Activated CD4-positive, alpha-beta memory T cell treated with anti-CD3 and anti-CD28 coated beads for 36 hours (primary cell): ENCODE results near the gene RCCD1. TPM values are rescaled to one million over a fixed set of nuclear protein-coding genes. Genes with fewer than 3 reads are reported as not detected.
A peak's percentile ranks its signal among the peaks of the same experiment; 100 is the strongest.

ENCODE experiments used
- CTCF ChIA-PET: fragments of 350-600 bp; sonication (Branson Sonifier 250); formaldehyde crosslinking; loops from one replicate; lab custom pipeline; 2021; ENCODE audit warnings: antibody characterized with exemption, inconsistent platforms; lab: Charles Lee
- POLR2A ChIA-PET: fragments of 350-600 bp; sonication (Branson Sonifier 250); formaldehyde crosslinking; loops from one replicate; lab custom pipeline; 2021; ENCODE audit warnings: antibody characterized with exemption; lab: Charles Lee
- DNase-seq: peaks from one replicate; pipeline ENCODE4 v3.0.0-alpha.2; 2020
- H3K27ac Mint-ChIP-seq: one replicate; pipeline ENCODE4 v1.8.0; 2021; ENCODE audit warnings: mixed read lengths
- H3K27me3 Mint-ChIP-seq: one replicate; pipeline ENCODE4 v1.8.0; 2021; ENCODE audit warnings: mixed read lengths
- H3K36me3 Mint-ChIP-seq: one replicate; pipeline ENCODE4 v1.8.0; 2021; ENCODE audit warnings: mixed read lengths
- H3K4me1 Mint-ChIP-seq: one replicate; pipeline ENCODE4 v1.8.0; 2021; ENCODE audit warnings: low read depth, mixed read lengths
- H3K4me3 Mint-ChIP-seq: one replicate; pipeline ENCODE4 v1.8.0; 2021; ENCODE audit warnings: mild to moderate bottlenecking, mixed read lengths
- H3K9me3 Mint-ChIP-seq: one replicate; pipeline ENCODE4 v1.8.0; 2021; ENCODE audit warnings: mixed read lengths
- intact Hi-C: fragments of 100-400 bp; cut with micrococcal nuclease; formaldehyde crosslinking; loops from one replicate; pipeline ENCODE4 v1.15.1; 2023
- total RNA-seq, 2 experiments: library from RNA; stranded (reverse); gene quantifications; one replicate each; pipeline ENCODE4 v1.2.3, GENCODE V29; 2021

The RCCD1 gene
- total RNA-seq, 2 experiments from 2014 or later = 39.9 to 41.4 TPM

GRCh38 chr15:90991587-90992285, 37.1 kb downstream of the RCCD1 start:
- intact Hi-C loops = no loop called here
- H3K4me3 Mint-ChIP-seq = no peak overlapping the region
- peaks cover 11% of the 10 kb centered on the region for H3K36me3 Mint-ChIP-seq
- H3K4me1 Mint-ChIP-seq = peaks cover 41% of the 10 kb centered on the region
- DNase-seq = no peak
- ChIA-PET POLR2A (no interaction called here), CTCF (interaction anchor here (0.7 to 0.8 kb wide), 2 partner anchors 30 to 60 kb away, joined by 3 read pairs; partner anchors contain the start of gene HDDC3)
- H3K9me3 Mint-ChIP-seq = no peaks in the 10 kb centered on the region
- peaks cover 2% of the 10 kb centered on the region for H3K27me3 Mint-ChIP-seq
- H3K27ac Mint-ChIP-seq = no peak overlapping the region

- peaks cover 26% of the 10 kb centered on the region for H3K36me3 Mint-ChIP-seq
- peaks cover 25% of the 10 kb centered on the region for H3K4me1 Mint-ChIP-seq
- ChIA-PET POLR2A (interaction anchor here (1.0 to 1.7 kb wide), 5 partner anchors 13 to 61 kb away, joined by 3 to 5 read pairs (median 3); partner anchors contain the start of genes HDDC3 and RCCD1), CTCF (interaction anchor here (1.0 to 1.2 kb wide), 2 partner anchors 60 to 62 kb away, joined by 3 to 4 read pairs; partner anchors contain the start of gene HDDC3)
- no peak for DNase-seq
- no peaks in the 10 kb centered on the region for H3K9me3 Mint-ChIP-seq
- peaks cover 2% of the 10 kb centered on the region for H3K27me3 Mint-ChIP-seq
- intact Hi-C loops = loop anchor here (1.0 to 2.0 kb wide), 3 partner anchors 28 to 59 kb away; partner anchors contain the start of genes RCCD1, UNC45A and VPS33B
- H3K27ac Mint-ChIP-seq = peak overlapping the region; percentile 98
- peak overlapping the region; percentile 100 for H3K4me3 Mint-ChIP-seq
These were observed 39.4 kb downstream of the RCCD1 start for GRCh38 chr15:90994059-90994416.

GRCh38 chr15:90994417-90995311, 40.0 kb downstream of the RCCD1 start, which contains the start of gene PRC1:
PRC1 (minus strand) TSS chr15:90994535; CDS start chr15:90994417, 118 bp downstream.
- ChIA-PET POLR2A (interaction anchor here (1.0 to 1.7 kb wide), 4 partner anchors 13 to 40 kb away, joined by 3 to 5 read pairs (median 4); partner anchors contain the start of gene RCCD1), CTCF (interaction anchor here (1.0 to 1.2 kb wide), 3 partner anchors 61 to 64 kb away, joined by 3 to 4 read pairs (median 3); partner anchors contain the start of gene HDDC3)
- peak within 1 kb of the TSS; percentile 100 for H3K4me3 Mint-ChIP-seq
- peak within 1 kb of the TSS; percentile 98 for H3K27ac Mint-ChIP-seq
- peak; percentile 99 for DNase-seq
- H3K4me1 Mint-ChIP-seq = peaks cover 25% of the 10 kb centered on the region
- intact Hi-C loops = loop anchor here (1.0 to 2.0 kb wide), 3 partner anchors 28 to 59 kb away; partner anchors contain the start of genes RCCD1, UNC45A and VPS33B
- H3K27me3 Mint-ChIP-seq = peaks cover 2% of the 10 kb centered on the region
- H3K9me3 Mint-ChIP-seq = no peaks in the 10 kb centered on the region
- peaks cover 30% of the 10 kb centered on the region for H3K36me3 Mint-ChIP-seq

GRCh38 chr15:90998737-90999136, 44.1 kb downstream of the RCCD1 start:
- Mint-ChIP-seq H3K9me3 (no peaks in the 10 kb centered on the region), H3K27ac (no peak overlapping the region), H3K27me3 (peaks cover 2% of the 10 kb centered on the region), H3K4me1 (peaks cover 10% of the 10 kb centered on the region), H3K36me3 (peaks cover 36% of the 10 kb centered on the region), H3K4me3 (no peak overlapping the region)
- no peak for DNase-seq
- intact Hi-C loops = no loop called here
- ChIA-PET POLR2A (no interaction called here), CTCF (no interaction called here)

- Mint-ChIP-seq H3K36me3 (peaks cover 44% of the 10 kb centered on the region), H3K9me3 (no peaks in the 10 kb centered on the region), H3K4me1 (no peaks in the 10 kb centered on the region), H3K4me3 (no peak overlapping the region), H3K27me3 (no peaks in the 10 kb centered on the region), H3K27ac (no peak overlapping the region)
- intact Hi-C loops = no loop called here
- POLR2A ChIA-PET = no interaction called here
- no peak for DNase-seq
- CTCF ChIA-PET = interaction anchor here (1.5 kb wide), 1 partner anchor 48 kb away, joined by 4 read pairs; no protein-coding TSS in a partner anchor
These were observed 46.5 kb downstream of the RCCD1 start for GRCh38 chr15:91001209-91001608.

GRCh38 chr15:91007266-91007665, 52.6 kb downstream of the RCCD1 start:
- CTCF ChIA-PET = no interaction called here
- POLR2A ChIA-PET = no interaction called here
- H3K36me3 Mint-ChIP-seq = peaks cover 35% of the 10 kb centered on the region

More at GRCh38 chr15:91007266-91007665, 52.6 kb downstream of the RCCD1 start:
- H3K4me3 Mint-ChIP-seq = no peak overlapping the region
- no peaks in the 10 kb centered on the region for H3K27me3 Mint-ChIP-seq
- no peaks in the 10 kb centered on the region for H3K9me3 Mint-ChIP-seq
- no peak overlapping the region for H3K27ac Mint-ChIP-seq
- no peaks in the 10 kb centered on the region for H3K4me1 Mint-ChIP-seq
- intact Hi-C loops = no loop called here
- DNase-seq = no peak

Other genes starting within 250 kb of the RCCD1 start
- gene BLM, start 237.5 kb upstream of the RCCD1 start, total RNA-seq = 10 to 100 TPM; 65.6 to 68.7 TPM
- gene FURIN, start 86.3 kb upstream of the RCCD1 start, total RNA-seq = 100 to 1,000 TPM; 576 to 590 TPM
- 10 to 100 TPM; 18.0 to 21.1 TPM for gene FES, start 70.4 kb upstream of the RCCD1 start, total RNA-seq
- gene MAN2A2, start 51.6 kb upstream of the RCCD1 start, total RNA-seq = 10 to 100 TPM; 98.1 to 99.2 TPM
- 10 to 100 TPM; 45.0 to 45.8 TPM for gene HDDC3, start 22.3 kb upstream of the RCCD1 start, total RNA-seq
- 10 to 100 TPM; 71.1 to 74.3 TPM for gene UNC45A, start 19.6 kb upstream of the RCCD1 start, total RNA-seq
- gene PRC1, start 39.7 kb downstream of the RCCD1 start, total RNA-seq = 100 to 1,000 TPM; 151 to 158 TPM
- 10 to 100 TPM; 26.4 to 26.5 TPM for gene VPS33B, start 67.7 kb downstream of the RCCD1 start, total RNA-seq
- under 1 TPM; 0.02 to 0.05 TPM for gene SV2B, start 145.4 kb downstream of the RCCD1 start, total RNA-seq